HG02571 (cell line): ENCODE data around the gene KIF4A.
"Not testable (repeated sequence)": the region's sequence is repeated elsewhere in the genome, so short reads cannot be mapped to it uniquely, and the experiment has no call there.

Experiments
- ATAC-seq: cut with Tn5 transposase; IDR thresholded peaks from one replicate; pipeline ENCODE4 v1.9.1; 2021; ENCODE audit warnings: mild to moderate bottlenecking, moderate library complexity; ENCODE audit not compliant: unreplicated experiment

KIF4A gene

GRCh38 chrX:70360366-70360765, 70.5 kb downstream of the KIF4A start:
- ATAC-seq, result no peak

GRCh38 chrX:70368731-70369130, 78.8 kb downstream of the KIF4A start:
- not testable (repeated sequence) for ATAC-seq

- ATAC-seq, result no peak
Observed at GRCh38 chrX:70386235-70386634, 96.3 kb downstream of the KIF4A start.

GRCh38 chrX:70398899-70399298, 109.0 kb downstream of the KIF4A start:
- ATAC-seq, result no peak

- not testable (repeated sequence) for ATAC-seq
Observed at GRCh38 chrX:70400181-70400580, 110.3 kb downstream of the KIF4A start.

GRCh38 chrX:70402721-70403120, 112.8 kb downstream of the KIF4A start:
- no peak for ATAC-seq

GRCh38 chrX:70405003-70405402, 115.1 kb downstream of the KIF4A start:
- ATAC-seq, result no peak

- no peak for ATAC-seq
Observed at GRCh38 chrX:70410921-70411320, 121.0 kb downstream of the KIF4A start.

GRCh38 chrX:70411475-70411874, 121.6 kb downstream of the KIF4A start:
- no peak for ATAC-seq

GRCh38 chrX:70421618-70422017, 131.7 kb downstream of the KIF4A start:
- no peak for ATAC-seq

- no peak for ATAC-seq
Observed at GRCh38 chrX:70422851-70423341, 133.0 kb downstream of the KIF4A start, which contains the start of gene GDPD2. Gene GDPD2 (plus strand): TSS chrX:70423314. CDS start chrX:70424985, 1,671 bp downstream.

- no peak for ATAC-seq
Observed at GRCh38 chrX:70423936-70424675, 134.2 kb downstream of the KIF4A start.

GRCh38 chrX:70424801-70425200, 134.9 kb downstream of the KIF4A start:
- no peak for ATAC-seq

GRCh38 chrX:70426286-70427278, 136.7 kb downstream of the KIF4A start:
- ATAC-seq, result no peak

GRCh38 chrX:70427365-70427764, 137.5 kb downstream of the KIF4A start:
- ATAC-seq, result no peak

- no peak for ATAC-seq
Observed at GRCh38 chrX:70429759-70430158, 139.9 kb downstream of the KIF4A start.

- no peak for ATAC-seq
Observed at GRCh38 chrX:70432936-70433847, 143.3 kb downstream of the KIF4A start.

GRCh38 chrX:70433848-70434351, 144.0 kb downstream of the KIF4A start:
- ATAC-seq, result peak; percentile 48

GRCh38 chrX:70434352-70434866, 144.5 kb downstream of the KIF4A start:
- peak; percentile 65 for ATAC-seq
